Immature natural killer cell (primary cell): ENCODE measurements around the gene TTLL13. TPM values are rescaled to one million over a fixed set of nuclear protein-coding genes. Genes with fewer than 3 reads are reported as not detected.
A peak's percentile ranks its signal among the peaks of the same experiment; 100 is the strongest.
"Not testable (repeated sequence)": the region's sequence is repeated elsewhere in the genome, so short reads cannot be mapped to it uniquely, and the experiment has no call there.

Experiments used
- DNase-seq, 3 donors: peaks; one replicate each; pipeline ENCODE4 v3.0.0; 2022; ENCODE audit warnings: mixed read lengths in 1 of 3
- H3K27ac Mint-ChIP-seq, 6 donors: one replicate each; pipeline ENCODE4 v1.8.0; 2020; ENCODE audit warnings: mixed read lengths in 6 of 6, mild to moderate bottlenecking in 5 of 6, inconsistent platforms in 4 of 6, moderate library complexity in 3 of 6
- H3K27me3 Mint-ChIP-seq, 3 donors: one replicate each; pipeline ENCODE4 v1.8.0; 2020 to 2021; ENCODE audit warnings: low read depth in 3 of 3, mild to moderate bottlenecking in 3 of 3, mixed read lengths in 3 of 3, moderate library complexity in 3 of 3, inconsistent platforms in 1 of 3
- H3K36me3 Mint-ChIP-seq, 3 donors: one replicate each; pipeline ENCODE4 v1.8.0; 2020; ENCODE audit warnings: mixed read lengths in 3 of 3, inconsistent platforms in 2 of 3, mild to moderate bottlenecking in 2 of 3
- H3K4me1 Mint-ChIP-seq, 2 donors: one replicate each; pipeline ENCODE4 v1.8.0; 2020; ENCODE audit warnings: inconsistent platforms in 2 of 2, mild to moderate bottlenecking in 2 of 2, mixed read lengths in 2 of 2, moderate library complexity in 1 of 2
- H3K4me3 Mint-ChIP-seq, 5 donors: one replicate each; pipeline ENCODE4 v1.8.0; 2020; ENCODE audit warnings: mild to moderate bottlenecking in 5 of 5, mixed read lengths in 5 of 5, inconsistent platforms in 3 of 5, moderate library complexity in 3 of 5
- H3K9me3 Mint-ChIP-seq, 6 donors: one replicate each; pipeline ENCODE4 v1.8.0; 2020; ENCODE audit warnings: mild to moderate bottlenecking in 6 of 6, mixed read lengths in 6 of 6, inconsistent platforms in 4 of 6, moderate library complexity in 3 of 6
- polyA plus RNA-seq, 3 donors: library from polyadenylated mRNA; unstranded; fragments of 300-500 nt; fragmentation: Illumina TruSeq; gene quantifications; one replicate each; pipeline ENCODE4 v1.2.3, GENCODE V29; 2021

Gene TTLL13
- polyA plus RNA-seq, 3 donors from 2014 or later = 0.23 to 2.0 (median 0.24) TPM

GRCh38 chr15:90233387-90234095 lies 15.8 kb upstream of the TTLL13 start, which contains the start of gene CIB1:
Gene CIB1, minus strand, starts transcription at chr15:90233941. Its CDS starts 56 bp downstream, at chr15:90233885.
- Mint-ChIP-seq H3K4me3 (peak within 1 kb of the TSS; percentile 87 to 96 (median 89)), H3K36me3 (peaks cover 8 to 32% (median 16%) of the 10 kb centered on the region in 3 donors), H3K27ac (peak within 1 kb of the TSS; percentile 99 to 100 (median 99)), H3K27me3 (peaks cover 19 to 24% (median 23%) of the 10 kb centered on the region in 3 donors), H3K4me1 (peaks cover 60% of the 10 kb centered on the region in 2 donors), H3K9me3 (no peaks in the 10 kb centered on the region)
- DNase-seq = peak; percentile 96 to 97 (median 97)

GRCh38 chr15:90234096-90234988 lies 15.0 kb upstream of the TTLL13 start, which contains the start of gene GDPGP1:
Gene GDPGP1, plus strand, starts transcription at chr15:90234209. Its CDS starts 6,700 bp downstream, at chr15:90240909.
- Mint-ChIP-seq H3K4me3 (peak within 1 kb of the TSS; percentile 87 to 96 (median 89)), H3K27ac (peak within 1 kb of the TSS; percentile 99 to 100 (median 99)), H3K9me3 (no peaks in the 10 kb centered on the region), H3K4me1 (peaks cover 55 to 57% of the 10 kb centered on the region in 2 donors), H3K27me3 (peaks cover 19 to 22% (median 22%) of the 10 kb centered on the region in 3 donors), H3K36me3 (peaks cover 12 to 31% (median 22%) of the 10 kb centered on the region in 3 donors)
- DNase-seq = no peak

- no peak for DNase-seq
- peaks cover 8 to 20% (median 18%) of the 10 kb centered on the region in 3 donors for H3K36me3 Mint-ChIP-seq
- H3K27ac Mint-ChIP-seq = peak overlapping the region in 3 of 6 donors; percentile 5 to 80 (median 37)
- H3K9me3 Mint-ChIP-seq = no peaks in the 10 kb centered on the region
- H3K4me1 Mint-ChIP-seq = peaks cover 16% of the 10 kb centered on the region in 2 donors
- H3K27me3 Mint-ChIP-seq = no peaks in the 10 kb centered on the region
- H3K4me3 Mint-ChIP-seq = no peak overlapping the region
Measured at GRCh38 chr15:90239371-90239770, 10.0 kb upstream of the TTLL13 start.

- Mint-ChIP-seq H3K27me3 (no peaks in the 10 kb centered on the region), H3K27ac (no peak overlapping the region), H3K4me3 (no peak overlapping the region), H3K4me1 (peaks cover 4 to 7% of the 10 kb centered on the region in 2 donors), H3K36me3 (peaks cover 8 to 20% (median 18%) of the 10 kb centered on the region in 3 donors), H3K9me3 (no peaks in the 10 kb centered on the region)
- DNase-seq = no peak
Measured at GRCh38 chr15:90240856-90241255, 8.5 kb upstream of the TTLL13 start.

GRCh38 chr15:90241343-90242192 lies 7.8 kb upstream of the TTLL13 start:
- DNase-seq = no peak
- peaks cover 0 to 7% of the 10 kb centered on the region in 2 donors for H3K4me1 Mint-ChIP-seq
- H3K27ac Mint-ChIP-seq = no peak overlapping the region
- no peak overlapping the region for H3K4me3 Mint-ChIP-seq
- no peaks in the 10 kb centered on the region for H3K27me3 Mint-ChIP-seq
- H3K36me3 Mint-ChIP-seq = peaks cover 8 to 20% (median 14%) of the 10 kb centered on the region in 3 donors
- no peaks in the 10 kb centered on the region for H3K9me3 Mint-ChIP-seq

GRCh38 chr15:90243943-90244639 lies 5.3 kb upstream of the TTLL13 start:
- H3K4me3 Mint-ChIP-seq = no peak overlapping the region
- H3K27ac Mint-ChIP-seq = peak overlapping the region in 1 of 6 donors; percentile 4
- H3K4me1 Mint-ChIP-seq = peaks cover 5 to 8% of the 10 kb centered on the region in 2 donors
- no peak for DNase-seq
- H3K9me3 Mint-ChIP-seq = no peaks in the 10 kb centered on the region
- peaks cover 0 to 11% (median 5%) of the 10 kb centered on the region in 3 donors for H3K36me3 Mint-ChIP-seq
- H3K27me3 Mint-ChIP-seq = no peaks in the 10 kb centered on the region

- no peak for DNase-seq
- Mint-ChIP-seq H3K36me3 (no peaks in the 10 kb centered on the region), H3K27ac (peak overlapping the region in 5 of 6 donors; percentile 26 to 80 (median 56)), H3K4me1 (peaks cover 16 to 22% of the 10 kb centered on the region in 2 donors), H3K4me3 (peak overlapping the region; percentile 75 to 82 (median 78)), H3K9me3 (no peaks in the 10 kb centered on the region), H3K27me3 (peaks cover 0 to 2% (median 0%) of the 10 kb centered on the region in 3 donors)
Measured at GRCh38 chr15:90248789-90249202, 560 bp upstream of the TTLL13 start.

- Mint-ChIP-seq H3K4me3 (no peak overlapping the region), H3K4me1 (no peaks in the 10 kb centered on the region), H3K36me3 (no peaks in the 10 kb centered on the region), H3K9me3 (no peaks in the 10 kb centered on the region), H3K27ac (no peak overlapping the region), H3K27me3 (peaks cover 2 to 11% (median 5%) of the 10 kb centered on the region in 3 donors)
- DNase-seq = no peak
Measured at GRCh38 chr15:90257776-90258175, 8.4 kb downstream of the TTLL13 start.

GRCh38 chr15:90259524-90259923 lies 10.2 kb downstream of the TTLL13 start:
- no peak for DNase-seq
- peaks cover 2 to 3% of the 10 kb centered on the region in 2 donors for H3K4me1 Mint-ChIP-seq
- no peak overlapping the region for H3K27ac Mint-ChIP-seq
- peaks cover 0 to 11% (median 5%) of the 10 kb centered on the region in 3 donors for H3K27me3 Mint-ChIP-seq
- no peaks in the 10 kb centered on the region for H3K9me3 Mint-ChIP-seq
- no peaks in the 10 kb centered on the region for H3K36me3 Mint-ChIP-seq
- no peak overlapping the region for H3K4me3 Mint-ChIP-seq

GRCh38 chr15:90260731-90261130 lies 11.4 kb downstream of the TTLL13 start:
- peaks cover 8 to 15% of the 10 kb centered on the region in 2 donors for H3K4me1 Mint-ChIP-seq
- not testable (repeated sequence) for H3K9me3 Mint-ChIP-seq, H3K4me3 Mint-ChIP-seq, DNase-seq, H3K27ac Mint-ChIP-seq, H3K27me3 Mint-ChIP-seq, H3K36me3 Mint-ChIP-seq

- Mint-ChIP-seq H3K27me3 (peaks cover 6 to 11% (median 8%) of the 10 kb centered on the region in 3 donors), H3K36me3 (no peaks in the 10 kb centered on the region), H3K4me1 (peaks cover 17 to 26% of the 10 kb centered on the region in 2 donors), H3K4me3 (no peak overlapping the region), H3K9me3 (no peaks in the 10 kb centered on the region), H3K27ac (peak overlapping the region in 1 of 6 donors; percentile 52)
- no peak for DNase-seq
Measured at GRCh38 chr15:90261811-90262210, 12.5 kb downstream of the TTLL13 start.

GRCh38 chr15:90262426-90262825 lies 13.1 kb downstream of the TTLL13 start:
- H3K4me3 Mint-ChIP-seq = peak overlapping the region in 1 of 5 donors; percentile 9
- peak overlapping the region in 3 of 6 donors; percentile 29 to 52 (median 44) for H3K27ac Mint-ChIP-seq
- H3K9me3 Mint-ChIP-seq = no peaks in the 10 kb centered on the region
- H3K4me1 Mint-ChIP-seq = peaks cover 23 to 32% of the 10 kb centered on the region in 2 donors
- no peak for DNase-seq
- H3K36me3 Mint-ChIP-seq = no peaks in the 10 kb centered on the region
- peaks cover 0 to 8% (median 8%) of the 10 kb centered on the region in 3 donors for H3K27me3 Mint-ChIP-seq
